Astrocyte of the spinal cord (primary cell): ENCODE data around the gene MDM4.

ENCODE experiments used
- DNase-seq: peaks from one replicate; pipeline ENCODE4 v3.0.0; 2011; ENCODE audit warnings: low read depth, low spot score
- H3K4me3 ChIP-seq: 2 replicates; pipeline ENCODE4 v1.5.1; 2011; ENCODE audit warnings: low read depth, mild to moderate bottlenecking, low read length, moderate library complexity
- in situ Hi-C: cut with HindIII; loops from 2 replicates; pipeline ENCODE4 v1.10.0; 2017; ENCODE audit warnings: low sequenced_read_pairs
- TF ChIP-seq, protein P1 (sequence below): IDR thresholded peaks from 2 replicates; pipeline ENCODE4 v1.5.1; 2012; ENCODE audit warnings: low read depth, mild to moderate bottlenecking, low read length, inconsistent platforms

MDM4 gene

DNA sequence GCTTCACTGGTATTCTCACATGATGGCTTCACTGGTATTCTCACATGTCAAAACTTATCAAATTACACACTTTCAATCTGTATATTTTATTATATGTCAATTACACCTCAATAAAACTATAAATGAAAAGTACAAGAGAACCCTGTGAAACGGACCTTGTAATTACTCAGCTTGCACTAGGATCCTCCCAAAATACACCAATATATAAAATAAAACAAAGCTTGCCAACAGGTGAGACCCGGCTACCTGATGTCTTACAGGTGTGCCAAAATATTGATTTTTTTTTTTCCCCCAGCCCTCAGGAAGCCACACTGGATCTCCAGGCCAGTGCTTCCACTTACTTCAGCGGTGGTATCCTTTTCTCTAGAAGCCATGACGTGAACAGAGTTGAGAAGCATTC, 44.5 kb upstream of the MDM4 start:
- in situ Hi-C loops = no loop called here
- no peak for DNase-seq
- no peak overlapping the region for H3K4me3 ChIP-seq
- TF ChIP-seq, protein P1, sequence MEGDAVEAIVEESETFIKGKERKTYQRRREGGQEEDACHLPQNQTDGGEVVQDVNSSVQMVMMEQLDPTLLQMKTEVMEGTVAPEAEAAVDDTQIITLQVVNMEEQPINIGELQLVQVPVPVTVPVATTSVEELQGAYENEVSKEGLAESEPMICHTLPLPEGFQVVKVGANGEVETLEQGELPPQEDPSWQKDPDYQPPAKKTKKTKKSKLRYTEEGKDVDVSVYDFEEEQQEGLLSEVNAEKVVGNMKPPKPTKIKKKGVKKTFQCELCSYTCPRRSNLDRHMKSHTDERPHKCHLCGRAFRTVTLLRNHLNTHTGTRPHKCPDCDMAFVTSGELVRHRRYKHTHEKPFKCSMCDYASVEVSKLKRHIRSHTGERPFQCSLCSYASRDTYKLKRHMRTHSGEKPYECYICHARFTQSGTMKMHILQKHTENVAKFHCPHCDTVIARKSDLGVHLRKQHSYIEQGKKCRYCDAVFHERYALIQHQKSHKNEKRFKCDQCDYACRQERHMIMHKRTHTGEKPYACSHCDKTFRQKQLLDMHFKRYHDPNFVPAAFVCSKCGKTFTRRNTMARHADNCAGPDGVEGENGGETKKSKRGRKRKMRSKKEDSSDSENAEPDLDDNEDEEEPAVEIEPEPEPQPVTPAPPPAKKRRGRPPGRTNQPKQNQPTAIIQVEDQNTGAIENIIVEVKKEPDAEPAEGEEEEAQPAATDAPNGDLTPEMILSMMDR = no peak

- no peak overlapping the region for H3K4me3 ChIP-seq
- TF ChIP-seq, protein P1 = no peak
- DNase-seq = no peak
- in situ Hi-C loops = no loop called here
These were observed 43.5 kb upstream of the MDM4 start for GRCh38 chr1:204472660-204473059.

- TF ChIP-seq, protein P1 = no peak
- DNase-seq = no peak
- no peak overlapping the region for H3K4me3 ChIP-seq
- in situ Hi-C loops = no loop called here
These were observed 42.7 kb upstream of the MDM4 start for GRCh38 chr1:204473400-204473965.

DNA sequence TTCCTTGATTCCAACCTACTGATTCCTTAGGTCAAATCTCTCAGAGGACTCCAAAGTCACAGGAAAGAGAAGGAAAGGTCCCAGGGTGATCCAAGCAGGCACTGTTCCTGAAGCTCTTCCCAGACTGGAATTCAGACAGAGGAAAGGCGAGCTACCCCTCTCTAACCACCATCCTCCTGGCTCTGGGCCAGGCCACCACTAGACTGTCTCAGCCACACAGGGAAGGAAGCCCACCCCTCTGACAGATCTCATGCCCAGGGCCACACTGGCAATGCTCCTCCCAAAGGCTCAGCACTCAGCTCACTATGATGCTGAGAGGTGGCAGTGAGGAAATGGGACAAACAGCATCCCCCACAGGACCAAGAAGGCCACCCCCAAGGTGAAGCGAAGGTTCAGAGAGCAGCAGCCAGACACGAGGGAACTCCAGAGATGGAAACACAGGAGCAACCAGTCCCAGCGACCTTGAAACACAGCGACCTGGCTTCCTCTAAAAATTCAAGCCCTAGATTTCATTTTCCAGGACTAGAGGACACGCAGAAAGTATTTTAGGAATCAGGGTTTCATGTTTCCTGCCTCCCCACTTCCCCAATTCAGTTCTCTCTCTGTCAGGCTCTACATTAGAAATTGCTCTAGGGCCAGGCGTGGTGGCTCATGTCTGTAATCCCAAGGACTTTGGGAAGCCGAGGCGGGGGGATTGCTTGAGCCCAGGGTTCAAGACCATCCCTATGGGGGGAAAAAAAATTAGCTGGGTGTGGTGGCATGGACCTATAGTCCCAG, 40.4 kb upstream of the MDM4 start:
- no peak for DNase-seq
- H3K4me3 ChIP-seq = no peak overlapping the region
- in situ Hi-C loops = no loop called here
- TF ChIP-seq, protein P1 = no peak

- no peak overlapping the region for H3K4me3 ChIP-seq
- DNase-seq = no peak
- TF ChIP-seq, protein P1 = no peak
- in situ Hi-C loops = no loop called here
These were observed 39.6 kb upstream of the MDM4 start for GRCh38 chr1:204476563-204476962.

GRCh38 chr1:204477036-204477740, 39.0 kb upstream of the MDM4 start:
- DNase-seq = no peak
- in situ Hi-C loops = no loop called here
- H3K4me3 ChIP-seq = no peak overlapping the region
- TF ChIP-seq, protein P1 = no peak
